Fibroblast of skin of right biceps (primary cell): ENCODE measurements around the gene RRAS.
"Not testable (repeated sequence)": the region's sequence is repeated elsewhere in the genome, so short reads cannot be mapped to it uniquely, and the experiment has no call there.

Source experiments
- DNase-seq: peaks from one replicate; pipeline ENCODE4 v3.0.0-alpha.2; 2013

Gene RRAS

GRCh38 chr19:49626226-49626625 is 13.7 kb downstream of the RRAS start:
- no peak for DNase-seq

GRCh38 chr19:49624967-49625910 is 14.7 kb downstream of the RRAS start:
- DNase-seq: no peak

- DNase-seq: not testable (repeated sequence)
Observed at GRCh38 chr19:49617860-49618259, 22.1 kb downstream of the RRAS start.

DNA sequence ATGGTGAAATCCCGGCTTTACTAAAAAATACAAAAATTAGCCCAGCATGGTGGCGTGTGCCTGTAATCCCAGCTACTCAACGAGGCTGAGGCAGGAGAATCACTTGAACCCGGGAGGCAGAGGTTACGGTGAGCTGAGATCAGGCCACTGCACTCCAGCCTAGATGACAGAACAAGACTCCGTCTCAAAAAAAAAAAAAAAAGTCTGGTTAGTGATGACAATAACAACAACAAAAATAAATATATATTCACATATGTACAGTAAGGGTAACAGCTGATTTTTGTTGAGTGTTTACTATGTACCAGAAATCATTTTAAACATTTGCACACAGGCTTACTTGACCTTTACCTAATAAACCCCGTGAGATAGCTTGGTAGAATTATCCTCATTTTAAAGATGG is 23.0 kb downstream of the RRAS start:
- no peak for DNase-seq

- no peak for DNase-seq
Observed at GRCh38 chr19:49616532-49616931, 23.4 kb downstream of the RRAS start.

DNA sequence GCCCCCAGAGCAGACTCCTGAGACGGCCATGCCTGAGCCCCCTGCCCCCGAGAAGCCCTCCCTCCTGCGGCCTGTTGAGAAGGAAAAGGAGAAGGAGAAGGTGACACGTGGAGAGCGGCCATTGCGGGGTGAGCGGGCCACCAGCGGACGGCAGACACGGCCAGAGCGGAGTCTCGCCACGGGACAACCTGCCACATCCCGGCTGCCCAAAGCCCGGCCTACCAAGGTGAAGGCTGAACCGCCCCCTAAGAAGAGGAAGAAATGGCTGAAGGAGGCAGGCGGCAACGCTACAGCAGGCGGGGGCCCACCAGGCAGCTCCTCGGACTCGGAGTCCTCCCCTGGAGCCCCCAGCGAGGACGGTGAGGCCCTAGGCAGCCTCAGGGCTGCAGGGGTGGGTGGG is 24.1 kb downstream of the RRAS start:
- no peak for DNase-seq

DNA sequence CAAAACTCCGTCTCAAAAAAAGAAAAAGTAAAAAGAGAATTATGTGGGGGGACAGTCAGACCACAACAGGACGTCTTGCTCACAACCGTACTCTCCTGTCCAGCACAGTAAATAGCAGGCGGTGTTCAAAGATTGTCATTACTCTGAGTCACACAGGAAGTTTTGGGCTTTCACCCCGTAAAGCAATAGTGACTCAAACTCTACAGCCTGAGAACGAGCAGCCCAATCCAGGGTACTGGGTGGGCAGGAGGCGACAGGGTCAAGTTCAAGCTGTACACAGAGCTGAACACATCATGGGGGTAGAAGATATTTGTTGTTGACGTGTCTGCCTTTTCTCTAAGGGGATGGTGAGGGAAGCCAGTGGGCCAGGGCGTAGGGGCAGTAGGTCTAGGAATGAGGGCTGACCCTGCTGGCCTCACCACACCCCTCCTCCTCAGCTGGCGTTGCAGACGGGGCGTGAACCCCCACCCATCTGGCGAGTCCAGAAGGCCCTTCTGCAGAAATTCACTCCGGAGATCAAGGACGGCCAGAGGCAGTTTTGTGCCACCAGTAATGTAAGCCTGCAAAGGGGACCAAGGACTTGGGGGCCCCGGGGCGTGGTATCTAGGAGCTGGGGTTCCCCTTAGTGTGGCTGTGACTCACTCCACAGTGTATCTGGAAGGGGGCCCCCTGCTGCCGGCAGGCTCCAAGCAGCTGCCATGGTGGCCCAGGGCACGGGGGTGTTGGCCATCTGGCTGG is 25.7 kb downstream of the RRAS start:
- DNase-seq: peak; percentile 79

- no peak for DNase-seq
Observed at GRCh38 chr19:49613374-49613773, 26.6 kb downstream of the RRAS start.

DNA sequence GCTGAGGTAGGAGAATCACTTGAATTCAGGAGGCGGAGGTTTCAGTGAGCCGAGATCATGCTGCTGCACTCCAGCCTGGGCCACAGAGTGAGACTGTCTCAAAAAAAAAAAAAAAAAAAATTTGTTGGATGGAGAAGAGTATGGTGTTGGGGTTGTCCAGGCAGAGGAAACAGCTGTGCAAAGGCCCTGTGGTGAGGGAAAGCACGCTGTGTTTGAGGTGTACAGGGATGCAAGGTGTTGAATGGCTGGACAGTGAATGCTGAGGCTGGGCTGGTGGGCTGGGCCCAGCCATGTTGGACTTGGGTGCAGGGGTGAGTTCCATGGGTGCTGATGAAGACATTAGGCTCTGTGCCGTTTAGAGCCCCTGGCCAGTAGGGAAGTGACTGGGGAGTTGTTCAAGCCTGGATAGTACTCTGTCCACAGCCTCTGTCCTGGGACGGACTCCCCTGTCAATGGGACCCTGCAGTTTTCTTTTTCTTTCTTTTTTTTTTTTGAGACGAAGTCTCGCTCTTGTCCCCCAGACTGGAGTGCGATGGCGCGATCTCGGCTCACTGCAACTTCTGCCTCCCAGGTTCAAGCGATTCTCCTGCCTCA is 30.3 kb downstream of the RRAS start:
- no peak for DNase-seq

- DNase-seq: no peak
Observed at GRCh38 chr19:49605605-49606004, 34.3 kb downstream of the RRAS start.

DNA sequence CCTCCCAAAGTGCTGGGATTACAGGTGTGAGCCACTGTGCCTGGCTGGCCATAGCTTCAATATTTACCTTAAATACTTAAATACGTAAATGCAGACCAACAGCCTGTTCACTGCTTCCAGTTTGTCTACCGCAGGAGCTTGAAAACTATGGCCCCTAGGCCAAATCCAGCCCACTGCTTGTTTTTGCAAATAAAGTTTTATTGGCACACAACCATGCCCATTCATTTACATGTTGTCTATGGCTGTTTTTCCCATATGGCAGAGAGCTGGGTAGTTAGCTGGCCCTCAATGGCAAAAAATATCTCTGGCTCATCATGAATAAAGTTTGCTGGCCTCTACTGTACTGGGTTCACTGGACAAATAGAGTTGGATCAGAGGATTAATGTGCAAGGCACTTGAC is 37.1 kb downstream of the RRAS start:
- DNase-seq: no peak

- no peak for DNase-seq
Observed at GRCh38 chr19:49601482-49602038, 38.4 kb downstream of the RRAS start.

- no peak for DNase-seq
Observed at GRCh38 chr19:49599378-49600295, 40.3 kb downstream of the RRAS start.

GRCh38 chr19:49597703-49597974 is 42.3 kb downstream of the RRAS start:
- no peak for DNase-seq

GRCh38 chr19:49596954-49597702 is 42.8 kb downstream of the RRAS start:
- no peak for DNase-seq

- DNase-seq: no peak
Observed at GRCh38 chr19:49596407-49596806, 43.5 kb downstream of the RRAS start.

DNA sequence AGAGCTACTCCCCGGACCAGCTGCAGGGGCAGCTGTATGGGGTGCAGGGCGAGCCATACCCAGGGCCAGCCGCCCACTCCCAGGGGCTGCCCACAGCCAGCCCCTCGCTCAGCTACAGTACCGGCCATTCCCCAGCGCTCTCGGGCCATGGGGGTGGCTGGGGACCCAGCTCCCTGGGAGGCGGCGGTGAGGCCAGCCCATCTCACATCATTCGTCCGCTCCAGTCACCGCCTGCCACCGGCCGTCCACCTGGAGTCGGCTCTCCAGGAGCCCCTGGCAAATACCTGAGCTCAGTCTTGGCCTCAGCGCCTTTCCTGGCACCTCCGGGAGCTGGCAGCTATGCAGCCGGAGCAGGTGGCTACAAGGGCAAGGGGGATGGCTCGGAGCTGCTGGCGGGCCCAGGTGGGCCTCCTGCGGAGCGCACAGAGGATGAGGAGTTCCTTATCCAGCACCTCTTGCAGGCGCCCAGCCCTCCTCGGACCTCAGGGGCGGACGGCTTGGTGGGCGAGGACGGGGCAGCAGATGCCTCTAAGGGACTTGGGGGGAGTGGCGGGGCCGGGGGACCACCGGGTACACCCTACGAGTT is 44.0 kb downstream of the RRAS start:
- no peak for DNase-seq

- no peak for DNase-seq
Observed at GRCh38 chr19:49594993-49595818, 44.7 kb downstream of the RRAS start.

- no peak for DNase-seq
Observed at GRCh38 chr19:49594157-49594992, 45.6 kb downstream of the RRAS start.
